GM18951 (cell line): ENCODE results near the gene ST6GALNAC2.
"Not testable (repeated sequence)": the region's sequence is repeated elsewhere in the genome, so short reads cannot be mapped to it uniquely, and the experiment has no call there.

Experiments
- POLR2A ChIP-seq: IDR thresholded peaks from 4 replicates; pipeline ENCODE4 v1.6.1; 2011; ENCODE audit warnings: mild to moderate bottlenecking; ENCODE audit not compliant: insufficient read length, insufficient read depth; ENCODE audit errors: extremely low read depth
- in situ Hi-C: fragments of 300-500 bp; cut with MboI; formaldehyde crosslinking; loops from one replicate; pipeline ENCODE4 v1.12.0; 2022; ENCODE audit warnings: low sequenced_read_pairs, mixed read lengths, inconsistent platforms; ENCODE audit not compliant: unreplicated experiment

ST6GALNAC2 gene

GRCh38 chr17:76570877-76571471, 14.7 kb downstream of the ST6GALNAC2 start:
- in situ Hi-C loops = no loop called here
- no peak for TF ChIP-seq POLR2A

DNA sequence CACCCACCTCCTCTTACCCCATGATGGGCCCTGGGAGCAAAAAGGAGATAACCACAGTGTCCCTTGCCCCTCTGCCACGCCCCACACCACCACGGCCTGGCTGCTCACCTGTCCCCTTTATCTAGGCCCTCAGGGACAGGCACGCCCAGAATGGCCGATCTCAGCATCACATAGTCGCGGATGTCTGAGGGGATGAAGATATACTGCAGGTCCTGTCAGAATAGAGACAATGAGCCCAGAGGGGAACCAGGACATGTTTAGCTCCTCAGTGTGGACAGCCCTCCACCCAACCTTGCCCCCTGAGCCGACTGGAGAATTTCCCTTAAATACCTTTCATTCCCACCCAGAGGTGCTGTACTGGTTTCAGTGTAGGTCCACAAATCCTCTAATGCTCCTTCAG, 15.2 kb downstream of the ST6GALNAC2 start:
- in situ Hi-C loops = no loop called here
- TF ChIP-seq POLR2A = no peak

GRCh38 chr17:76569607-76570279, 15.9 kb downstream of the ST6GALNAC2 start:
- no peak for TF ChIP-seq POLR2A
- in situ Hi-C loops = no loop called here

GRCh38 chr17:76568811-76569221, 16.8 kb downstream of the ST6GALNAC2 start:
- TF ChIP-seq POLR2A = no peak

GRCh38 chr17:76567634-76568432, 17.8 kb downstream of the ST6GALNAC2 start:
- no peak for TF ChIP-seq POLR2A
- in situ Hi-C loops = no loop called here

More at GRCh38 chr17:76568811-76569221, 16.8 kb downstream of the ST6GALNAC2 start:
- in situ Hi-C loops = no loop called here

- TF ChIP-seq POLR2A = peak; percentile 25
- in situ Hi-C loops = no loop called here
Measured at GRCh38 chr17:76566988-76567431, 18.6 kb downstream of the ST6GALNAC2 start.

DNA sequence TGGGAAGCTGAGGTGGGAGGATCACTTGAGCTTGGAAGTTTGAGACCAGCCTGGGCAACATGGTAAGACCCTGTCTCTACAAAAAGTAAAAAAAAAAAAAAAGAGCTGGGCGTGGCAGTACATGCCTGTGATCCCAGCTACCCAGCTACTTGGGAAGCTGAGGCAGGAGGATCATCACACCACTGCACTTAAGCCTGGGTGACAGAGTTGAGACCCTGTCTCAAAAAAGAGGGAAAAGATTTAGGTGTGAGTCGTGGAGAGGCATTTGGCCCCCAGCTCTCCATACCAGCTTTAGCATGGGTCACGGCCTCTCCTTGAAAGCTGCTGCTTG, 19.1 kb downstream of the ST6GALNAC2 start:
- TF ChIP-seq POLR2A = no peak
- in situ Hi-C loops = no loop called here

DNA sequence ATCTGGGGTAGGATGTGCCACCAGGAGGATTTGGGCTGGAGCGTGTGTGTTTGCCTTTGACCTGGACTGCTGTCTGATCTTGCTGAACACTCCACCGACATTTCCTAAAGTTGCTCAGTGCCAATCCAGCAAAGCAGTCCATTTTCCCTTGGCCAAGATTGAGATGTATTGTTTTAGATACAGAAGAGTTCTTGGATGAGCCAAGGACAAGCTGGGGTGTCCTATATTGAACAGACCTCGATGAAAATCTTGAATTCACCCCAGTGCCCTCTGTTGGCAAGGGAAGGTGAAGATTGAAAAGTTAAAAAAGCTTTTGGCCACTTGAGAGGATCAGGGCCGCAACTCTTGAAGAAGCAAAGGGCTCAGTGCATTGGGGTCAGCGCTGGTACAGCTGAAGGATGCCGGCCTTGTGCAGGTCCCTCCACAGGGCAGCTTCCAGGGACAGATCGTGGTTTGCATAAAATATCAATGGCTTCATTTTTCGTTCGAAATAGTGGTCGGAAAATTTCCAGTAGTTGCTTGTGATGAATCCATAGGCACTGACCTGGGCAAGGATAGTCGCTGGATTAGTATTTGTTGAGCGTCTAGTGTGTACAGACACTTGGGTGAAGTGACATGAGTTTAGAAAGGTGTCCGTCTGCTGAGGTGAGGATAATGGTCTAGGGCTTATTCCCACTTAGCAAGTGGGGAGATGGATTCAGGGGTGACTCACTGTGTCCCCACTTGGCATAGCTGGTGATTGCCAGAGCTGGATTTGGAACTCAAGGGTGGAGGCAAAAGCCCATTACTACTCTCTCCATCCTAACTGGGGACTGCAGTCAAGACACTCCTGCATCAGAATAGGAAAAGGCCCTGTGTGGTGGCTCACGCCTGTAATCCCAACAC, 19.7 kb downstream of the ST6GALNAC2 start:
- in situ Hi-C loops = no loop called here
- peak; percentile 23 for TF ChIP-seq POLR2A

DNA sequence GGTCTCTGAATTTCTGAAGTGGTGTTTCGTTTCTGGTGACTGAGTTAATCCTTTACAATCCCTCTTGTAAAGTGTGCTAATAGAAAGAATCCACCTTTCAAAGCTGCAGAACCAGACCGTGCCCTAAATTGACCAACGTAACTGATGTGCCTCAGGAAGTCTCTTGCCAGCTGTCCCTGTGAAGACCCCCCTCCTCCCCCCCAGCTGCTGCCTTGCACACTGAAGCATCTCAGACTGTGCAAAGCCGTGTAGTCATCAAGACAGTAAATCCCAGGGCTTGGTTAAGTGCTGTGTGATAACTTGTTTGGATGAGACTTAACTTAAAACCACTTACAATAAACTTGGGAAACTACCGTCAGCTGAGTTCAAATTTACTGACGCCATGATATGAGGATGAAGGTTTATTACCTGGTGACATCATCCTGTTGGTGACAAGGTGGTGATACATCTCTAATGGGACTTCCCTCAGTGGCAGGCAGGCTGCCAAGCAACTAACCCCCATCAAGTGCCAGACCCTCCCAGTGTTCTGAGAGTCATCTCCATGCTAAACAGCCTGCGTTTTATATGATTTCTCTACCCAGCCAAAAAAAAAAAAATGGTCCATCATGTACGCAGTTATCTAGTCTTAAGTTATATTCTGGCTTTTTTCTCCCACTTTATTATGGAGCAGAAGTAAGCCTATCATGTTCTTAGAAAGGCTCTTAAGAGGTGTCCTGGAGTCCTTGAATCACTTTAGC, 20.5 kb downstream of the ST6GALNAC2 start:
- in situ Hi-C loops = not testable (repeated sequence)

- in situ Hi-C loops = not testable (repeated sequence)
Measured at GRCh38 chr17:76563359-76563758, 22.3 kb downstream of the ST6GALNAC2 start.

- in situ Hi-C loops = no loop called here
- TF ChIP-seq POLR2A = no peak
Measured at GRCh38 chr17:76562734-76563148, 22.9 kb downstream of the ST6GALNAC2 start.

DNA sequence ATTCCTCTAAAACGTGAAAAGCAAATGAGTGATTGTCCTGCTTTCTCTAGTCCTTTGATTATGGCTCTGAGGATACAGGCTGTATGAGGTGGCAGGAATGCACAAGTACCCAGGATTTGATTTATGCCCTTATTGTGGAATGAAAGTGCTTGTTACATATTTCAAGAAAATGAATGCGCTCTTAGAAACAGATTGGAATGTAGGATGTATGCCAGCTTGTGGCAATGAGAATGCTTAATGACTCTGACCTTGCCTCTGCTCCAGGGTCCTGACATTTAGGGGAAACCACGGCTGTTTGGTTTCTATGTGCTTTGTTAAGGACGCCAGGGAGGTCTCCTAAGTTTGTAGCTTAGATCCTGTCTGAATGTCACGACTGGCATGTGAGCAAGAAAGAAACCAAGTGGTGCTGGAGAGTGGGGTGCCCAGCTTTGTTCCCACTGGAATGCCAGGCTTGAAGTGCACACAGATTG, 23.8 kb downstream of the ST6GALNAC2 start:
- TF ChIP-seq POLR2A = no peak
- in situ Hi-C loops = no loop called here
